ENCODE results near the gene BLOC1S5. TPM values are rescaled to one million over a fixed set of nuclear protein-coding genes. Genes with fewer than 3 reads are reported as not detected.

BLOC1S5 gene
- total and polyA plus RNA-seq, 2 of the 13 experiments (the other 11 are each of a cell fraction or from before 2014, with no cell fraction given) = 10.5 to 41.5 TPM

GRCh38 chr6:7993399-7993798 is 70.8 kb downstream of the BLOC1S5 start:
- no peak overlapping the region for H2AFZ ChIP-seq (ENCODE audit: low read length)
- FAIRE-seq (no peak), DNase-seq (ENCODE audit: low spot score) (no peak), ATAC-seq (no peak)
- no peaks in the 10 kb centered on the region for H3K79me2 ChIP-seq (ENCODE audit: insufficient read depth, low read length)
- in situ Hi-C loops (cut with HindIII; ENCODE audit: extremely low pct_ligation_motif_present, low pct_unique_long_range_greater_than_20kb) = loop anchor here (5.0 kb wide), 1 partner anchor 96 kb away; no protein-coding TSS in a partner anchor
- H3K27me3 ChIP-seq (ENCODE audit: control insufficient read depth in 1 of 2, insufficient read depth in 2 of 2, low read length in 2 of 2) = no peaks in the 10 kb centered on the region
- peaks cover 16% of the 10 kb centered on the region; the same call in 1 of the 2 replicates for H3K4me1 ChIP-seq (ENCODE audit: insufficient read depth, low read length)
- no peak overlapping the region for H3K9ac ChIP-seq (ENCODE audit: insufficient read depth, low read depth, low read length)
- POLR2A ChIA-PET = no interaction called here
- H3K9me3 ChIP-seq (ENCODE audit: low read length) = no peaks in the 10 kb centered on the region
- H4K20me1 ChIP-seq (ENCODE audit: insufficient read depth, low read length) = no peaks in the 10 kb centered on the region
- no peak overlapping the region for H3K4me3 ChIP-seq (replicated peaks in 1 of 3; ENCODE audit: insufficient read depth in 1 of 3, low read depth in 2 of 3, low read length in 3 of 3)
- H3K36me3 ChIP-seq (replicated peaks in 1 of 2; ENCODE audit: control insufficient read depth in 1 of 2, insufficient read depth in 2 of 2, low read length in 2 of 2) = no peaks in the 10 kb centered on the region
- CTCF ChIA-PET (ENCODE audit: low intra/inter-chr PET ratio, low total read pairs) = no interaction called here
- intact Hi-C loops (cut with micrococcal nuclease; ENCODE audit: unreplicated experiment) = no loop called here
- H3K27ac ChIP-seq (ENCODE audit: extremely low read length, insufficient read depth, low read length) = no peak overlapping the region
- no TSS peak for BruUV-seq (replicated peaks)
- H3K4me2 ChIP-seq (ENCODE audit: low read depth, low read length) = no peak overlapping the region
- no peak for TF ChIP-seq YEATS2 (CRISPR knock-in tag; IDR thresholded peaks at IDR 0.05; ENCODE audit: borderline replicate concordance)
- no peak for TF ChIP-seq MIER3 (CRISPR knock-in tag; IDR thresholded peaks at IDR 0.05; ENCODE audit: borderline replicate concordance)
- TF ChIP-seq ARNT2 (CRISPR knock-in tag; IDR thresholded peaks at IDR 0.05; ENCODE audit: low read depth) = no peak
- TF ChIP-seq HES4 (CRISPR knock-in tag; IDR thresholded peaks at IDR 0.05; ENCODE audit: borderline replicate concordance) = no peak
- no peak for TF ChIP-seq ZNF329 (CRISPR knock-in tag; IDR thresholded peaks at IDR 0.05; ENCODE audit: low read depth)
- no peak for TF ChIP-seq ZNF34 (CRISPR knock-in tag; IDR thresholded peaks at IDR 0.05; ENCODE audit: borderline replicate concordance)
- TF ChIP-seq ZNF160 (CRISPR knock-in tag; IDR thresholded peaks at IDR 0.05) = no peak
- TF ChIP-seq MED1 (CRISPR knock-in tag; IDR thresholded peaks at IDR 0.05) = no peak
- TF ChIP-seq ZNF124 (CRISPR knock-in tag; IDR thresholded peaks at IDR 0.05) = no peak
- no peak for TF ChIP-seq PAXIP1 (CRISPR knock-in tag; conservative IDR thresholded peaks at IDR 0.05)
- no peak for TF ChIP-seq ZNF510 (CRISPR knock-in tag; IDR thresholded peaks at IDR 0.05; ENCODE audit: low read depth)
- TF ChIP-seq ARID5B (CRISPR knock-in tag; IDR thresholded peaks at IDR 0.05) = no peak
- TF ChIP-seq ARNT (IDR thresholded peaks at IDR 0.05) = no peak
- no peak for TF ChIP-seq HNRNPH1 (optimal IDR thresholded peaks at IDR 0.05; ENCODE audit: low read depth, low read length)
- no peak for TF ChIP-seq BRD4 (CRISPR knock-in tag; IDR thresholded peaks at IDR 0.05)
- TF ChIP-seq ZXDC (CRISPR knock-in tag; IDR thresholded peaks at IDR 0.05) = no peak
- TF ChIP-seq ZKSCAN1 (IDR thresholded peaks at IDR 0.05; ENCODE audit: low read length) = no peak
